GM23338 (cell line): ENCODE results near the gene TAS2R31. TPM values are rescaled to one million over a fixed set of nuclear protein-coding genes. Genes with fewer than 3 reads are reported as not detected.

Experiments
- ATAC-seq: fragments of 200-7000 bp; cut with Tn5 transposase; 3 replicates; pipeline ENCODE4 v1.9.1; 2020
- DNase-seq: peaks from one replicate; pipeline ENCODE4 v3.0.0-alpha.2; 2015; ENCODE audit warnings: low spot score
- H2AFZ ChIP-seq: fragments of 200-600 bp; sonication (generic); 2 replicates; pipeline ENCODE4 v1.8.0; 2016; ENCODE audit warnings: antibody characterized with exemption, mild to moderate bottlenecking, moderate library complexity
- H3F3A ChIP-seq: fragments of 200-600 bp; sonication (generic); replicated peaks from 2 replicates; pipeline ENCODE4 v1.8.0; 2017; ENCODE audit warnings: antibody characterized with exemption, mixed run types, low read depth
- H3K27ac ChIP-seq: fragments of 200-600 bp; sonication (generic); 2 replicates; pipeline ENCODE4 v1.6.1; 2016; ENCODE audit warnings: low read depth
- H3K27me3 ChIP-seq: fragments of 200-600 bp; sonication (generic); 2 replicates; pipeline ENCODE4 v1.8.0; 2016; ENCODE audit warnings: mild to moderate bottlenecking, mixed run types, moderate library complexity; ENCODE audit not compliant: insufficient read depth
- H3K36me3 ChIP-seq: fragments of 200-600 bp; sonication (generic); 2 replicates; pipeline ENCODE4 v1.8.0; 2016; ENCODE audit warnings: mild to moderate bottlenecking; ENCODE audit not compliant: insufficient read depth
- H3K4me1 ChIP-seq: fragments of 200-600 bp; sonication (generic); 2 replicates; pipeline ENCODE4 v1.8.0; 2016; ENCODE audit warnings: mild to moderate bottlenecking, moderate library complexity; ENCODE audit not compliant: insufficient read depth
- H3K4me2 ChIP-seq: fragments of 200-600 bp; sonication (generic); 2 replicates; pipeline ENCODE4 v1.7.1; 2017; ENCODE audit warnings: mixed run types
- H3K4me3 ChIP-seq: fragments of 200-600 bp; sonication (generic); 2 replicates; pipeline ENCODE4 v1.6.1; 2016; ENCODE audit warnings: mixed run types
- H3K79me2 ChIP-seq: fragments of 200-600 bp; sonication (generic); replicated peaks from 2 replicates; pipeline ENCODE4 v1.8.0; 2017; ENCODE audit warnings: mild to moderate bottlenecking; ENCODE audit not compliant: insufficient read depth
- H3K9me2 ChIP-seq: fragments of 200-600 bp; sonication (generic); 2 replicates; pipeline ENCODE4 v1.8.0; 2017; ENCODE audit not compliant: insufficient read depth
- H4K20me1 ChIP-seq: fragments of 200-600 bp; sonication (generic); replicated peaks from 2 replicates; pipeline ENCODE4 v1.8.0; 2017; ENCODE audit warnings: mild to moderate bottlenecking; ENCODE audit not compliant: insufficient read depth
- H3K27ac Mint-ChIP-seq: 2 replicates; pipeline ENCODE4 v1.8.0; 2020; ENCODE audit warnings: inconsistent platforms, mild to moderate bottlenecking, moderate library complexity, mixed read lengths
- H3K27me3 Mint-ChIP-seq: 3 replicates; pipeline ENCODE4 v1.8.0; 2022; ENCODE audit warnings: low read depth, mild to moderate bottlenecking, moderate library complexity, mixed read lengths, inconsistent platforms; ENCODE audit not compliant: insufficient read depth, poor library complexity
- H3K36me3 Mint-ChIP-seq: 3 replicates; pipeline ENCODE4 v1.8.0; 2021; ENCODE audit warnings: low read depth, mild to moderate bottlenecking, inconsistent platforms, moderate library complexity, mixed read lengths
- H3K4me1 Mint-ChIP-seq: 3 replicates; pipeline ENCODE4 v1.8.0; 2020; ENCODE audit warnings: mild to moderate bottlenecking, inconsistent platforms, mixed read lengths
- H3K4me3 Mint-ChIP-seq: 3 replicates; pipeline ENCODE4 v1.8.0; 2021; ENCODE audit warnings: moderate library complexity, mild to moderate bottlenecking, inconsistent platforms, mixed read lengths
- H3K9me3 Mint-ChIP-seq: 3 replicates; pipeline ENCODE4 v1.8.0; 2020; ENCODE audit warnings: moderate library complexity, mild to moderate bottlenecking, inconsistent platforms, mixed read lengths
- CREB1 ChIP-seq: fragments of 250-450 bp; sonication (Bioruptor Pico); IDR thresholded peaks from 2 replicates; pipeline ENCODE4 v1.5.0; 2020; ENCODE audit warnings: low read depth, mild to moderate bottlenecking, moderate library complexity
- POLR2AphosphoS5 ChIP-seq: IDR thresholded peaks from 2 replicates; pipeline ENCODE4 v1.6.1; 2016; ENCODE audit warnings: antibody characterized with exemption, low read depth
- polyA plus RNA-seq: library from polyadenylated mRNA; unstranded; fragments of >200 nt; fragmentation: Nextera tagmentation; extraction: Ambion mirVana; gene quantifications from 2 replicates; pipeline ENCODE4 v1.2.1, GENCODE V29; 2016
- total RNA-seq: library from RNA; depleted of rRNA; stranded (reverse); fragments of >200 nt; shearing (Covaris generic); gene quantifications from 2 replicates; pipeline ENCODE4 v1.2.3, GENCODE V29; 2014
- TF ChIP-seq, protein P1 (sequence below): fragments of 250-450 bp; sonication (Bioruptor Pico); IDR thresholded peaks from 2 replicates; pipeline ENCODE4 v1.5.0; 2020; ENCODE audit warnings: mild to moderate bottlenecking, moderate library complexity
- TF ChIP-seq, protein P2 (sequence below): IDR thresholded peaks from 2 replicates; pipeline ENCODE4 v1.6.1; 2016; ENCODE audit warnings: antibody characterized with exemption
- TF ChIP-seq, protein P3 (sequence below): IDR thresholded peaks from one replicate; pipeline ENCODE4 v1.6.1; 2018; ENCODE audit warnings: antibody characterized with exemption; ENCODE audit not compliant: unreplicated experiment

The TAS2R31 gene
- total and polyA plus RNA-seq, 2 experiments from 2014 or later = 12.9 TPM; not detected in 1

DNA sequence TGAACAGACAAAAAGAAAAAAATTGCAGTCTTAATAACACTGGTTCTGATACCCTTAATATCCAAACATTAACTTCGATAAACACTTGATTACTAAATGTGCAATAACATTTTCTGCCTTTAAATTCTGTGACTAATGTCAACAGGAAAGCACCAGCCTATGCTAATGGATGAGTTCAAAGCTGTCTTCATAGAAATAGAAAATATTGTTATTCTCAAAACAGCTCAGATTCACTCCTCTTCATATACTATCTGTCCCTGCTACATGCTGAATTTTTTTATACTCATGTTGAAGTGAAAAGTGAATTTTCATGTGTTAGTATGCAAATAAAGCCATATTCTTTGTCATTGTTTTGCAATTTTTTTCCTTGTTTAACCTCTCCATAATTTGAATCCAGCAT, 47.0 kb upstream of the TAS2R31 start (continued):
- TF ChIP-seq, protein P1, sequence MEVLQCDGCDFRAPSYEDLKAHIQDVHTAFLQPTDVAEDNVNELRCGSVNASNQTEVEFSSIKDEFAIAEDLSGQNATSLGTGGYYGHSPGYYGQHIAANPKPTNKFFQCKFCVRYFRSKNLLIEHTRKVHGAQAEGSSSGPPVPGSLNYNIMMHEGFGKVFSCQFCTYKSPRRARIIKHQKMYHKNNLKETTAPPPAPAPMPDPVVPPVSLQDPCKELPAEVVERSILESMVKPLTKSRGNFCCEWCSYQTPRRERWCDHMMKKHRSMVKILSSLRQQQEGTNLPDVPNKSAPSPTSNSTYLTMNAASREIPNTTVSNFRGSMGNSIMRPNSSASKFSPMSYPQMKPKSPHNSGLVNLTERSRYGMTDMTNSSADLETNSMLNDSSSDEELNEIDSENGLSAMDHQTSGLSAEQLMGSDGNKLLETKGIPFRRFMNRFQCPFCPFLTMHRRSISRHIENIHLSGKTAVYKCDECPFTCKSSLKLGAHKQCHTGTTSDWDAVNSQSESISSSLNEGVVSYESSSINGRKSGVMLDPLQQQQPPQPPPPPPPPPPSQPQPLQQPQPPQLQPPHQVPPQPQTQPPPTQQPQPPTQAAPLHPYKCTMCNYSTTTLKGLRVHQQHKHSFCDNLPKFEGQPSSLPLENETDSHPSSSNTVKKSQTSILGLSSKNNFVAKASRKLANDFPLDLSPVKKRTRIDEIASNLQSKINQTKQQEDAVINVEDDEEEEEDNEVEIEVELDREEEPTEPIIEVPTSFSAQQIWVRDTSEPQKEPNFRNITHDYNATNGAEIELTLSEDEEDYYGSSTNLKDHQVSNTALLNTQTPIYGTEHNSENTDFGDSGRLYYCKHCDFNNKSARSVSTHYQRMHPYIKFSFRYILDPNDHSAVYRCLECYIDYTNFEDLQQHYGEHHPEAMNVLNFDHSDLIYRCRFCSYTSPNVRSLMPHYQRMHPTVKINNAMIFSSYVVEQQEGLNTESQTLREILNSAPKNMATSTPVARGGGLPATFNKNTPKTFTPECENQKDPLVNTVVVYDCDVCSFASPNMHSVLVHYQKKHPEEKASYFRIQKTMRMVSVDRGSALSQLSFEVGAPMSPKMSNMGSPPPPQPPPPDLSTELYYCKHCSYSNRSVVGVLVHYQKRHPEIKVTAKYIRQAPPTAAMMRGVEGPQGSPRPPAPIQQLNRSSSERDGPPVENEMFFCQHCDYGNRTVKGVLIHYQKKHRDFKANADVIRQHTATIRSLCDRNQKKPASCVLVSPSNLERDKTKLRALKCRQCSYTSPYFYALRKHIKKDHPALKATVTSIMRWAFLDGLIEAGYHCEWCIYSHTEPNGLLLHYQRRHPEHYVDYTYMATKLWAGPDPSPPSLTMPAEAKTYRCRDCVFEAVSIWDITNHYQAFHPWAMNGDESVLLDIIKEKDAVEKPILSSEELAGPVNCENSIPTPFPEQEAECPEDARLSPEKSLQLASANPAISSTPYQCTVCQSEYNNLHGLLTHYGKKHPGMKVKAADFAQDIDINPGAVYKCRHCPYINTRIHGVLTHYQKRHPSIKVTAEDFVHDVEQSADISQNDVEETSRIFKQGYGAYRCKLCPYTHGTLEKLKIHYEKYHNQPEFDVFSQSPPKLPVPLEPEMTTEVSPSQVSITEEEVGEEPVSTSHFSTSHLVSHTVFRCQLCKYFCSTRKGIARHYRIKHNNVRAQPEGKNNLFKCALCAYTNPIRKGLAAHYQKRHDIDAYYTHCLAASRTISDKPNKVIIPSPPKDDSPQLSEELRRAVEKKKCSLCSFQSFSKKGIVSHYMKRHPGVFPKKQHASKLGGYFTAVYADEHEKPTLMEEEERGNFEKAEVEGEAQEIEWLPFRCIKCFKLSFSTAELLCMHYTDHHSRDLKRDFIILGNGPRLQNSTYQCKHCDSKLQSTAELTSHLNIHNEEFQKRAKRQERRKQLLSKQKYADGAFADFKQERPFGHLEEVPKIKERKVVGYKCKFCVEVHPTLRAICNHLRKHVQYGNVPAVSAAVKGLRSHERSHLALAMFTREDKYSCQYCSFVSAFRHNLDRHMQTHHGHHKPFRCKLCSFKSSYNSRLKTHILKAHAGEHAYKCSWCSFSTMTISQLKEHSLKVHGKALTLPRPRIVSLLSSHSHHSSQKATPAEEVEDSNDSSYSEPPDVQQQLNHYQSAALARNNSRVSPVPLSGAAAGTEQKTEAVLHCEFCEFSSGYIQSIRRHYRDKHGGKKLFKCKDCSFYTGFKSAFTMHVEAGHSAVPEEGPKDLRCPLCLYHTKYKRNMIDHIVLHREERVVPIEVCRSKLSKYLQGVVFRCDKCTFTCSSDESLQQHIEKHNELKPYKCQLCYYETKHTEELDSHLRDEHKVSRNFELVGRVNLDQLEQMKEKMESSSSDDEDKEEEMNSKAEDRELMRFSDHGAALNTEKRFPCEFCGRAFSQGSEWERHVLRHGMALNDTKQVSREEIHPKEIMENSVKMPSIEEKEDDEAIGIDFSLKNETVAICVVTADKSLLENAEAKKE = no peak
- TF ChIP-seq CREB1 (CRISPR knock-in tag) = no peak

DNA sequence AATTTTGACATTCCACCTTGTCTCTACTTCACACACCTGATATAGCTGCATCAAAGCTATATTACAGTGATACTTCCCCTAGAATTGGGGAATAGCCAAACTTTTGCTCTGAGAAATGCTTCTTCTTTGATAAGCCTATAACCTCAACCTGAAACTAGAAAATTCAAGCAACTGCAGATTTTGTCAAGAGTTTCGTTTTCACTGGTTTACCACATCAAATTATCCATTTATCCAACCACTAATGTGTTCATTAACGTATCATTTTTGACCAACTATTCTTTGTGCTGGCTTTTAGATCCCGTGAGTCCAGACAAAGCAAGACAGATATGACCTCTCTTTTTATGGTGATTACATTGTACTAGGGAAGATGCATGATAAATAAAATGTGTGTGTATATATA, 44.4 kb upstream of the TAS2R31 start:
- Mint-ChIP-seq H3K9me3 (peaks cover under 1% of the 10 kb centered on the region; the same call in 2 of the 3 replicates), H3K4me1 (peaks cover 15% of the 10 kb centered on the region; the same call in 2 of the 3 replicates), H3K4me3 (no peak overlapping the region), H3K36me3 (peaks cover under 1% of the 10 kb centered on the region; the same call in 1 of the 3 replicates), H3K27ac (no peak overlapping the region), H3K27me3 (no peaks in the 10 kb centered on the region)
- ATAC-seq (no peak), DNase-seq (no peak)
- H3K4me1 ChIP-seq = no peaks in the 10 kb centered on the region
- no peak overlapping the region for H3K4me3 ChIP-seq
- H3K27me3 ChIP-seq = no peaks in the 10 kb centered on the region
- H3F3A ChIP-seq = no peaks in the 10 kb centered on the region
- no peak overlapping the region for H3K4me2 ChIP-seq
- TF ChIP-seq, protein P2, sequence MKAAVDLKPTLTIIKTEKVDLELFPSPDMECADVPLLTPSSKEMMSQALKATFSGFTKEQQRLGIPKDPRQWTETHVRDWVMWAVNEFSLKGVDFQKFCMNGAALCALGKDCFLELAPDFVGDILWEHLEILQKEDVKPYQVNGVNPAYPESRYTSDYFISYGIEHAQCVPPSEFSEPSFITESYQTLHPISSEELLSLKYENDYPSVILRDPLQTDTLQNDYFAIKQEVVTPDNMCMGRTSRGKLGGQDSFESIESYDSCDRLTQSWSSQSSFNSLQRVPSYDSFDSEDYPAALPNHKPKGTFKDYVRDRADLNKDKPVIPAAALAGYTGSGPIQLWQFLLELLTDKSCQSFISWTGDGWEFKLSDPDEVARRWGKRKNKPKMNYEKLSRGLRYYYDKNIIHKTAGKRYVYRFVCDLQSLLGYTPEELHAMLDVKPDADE = no peak
- TF ChIP-seq POLR2AphosphoS5 = no peak
- TF ChIP-seq, protein P3, sequence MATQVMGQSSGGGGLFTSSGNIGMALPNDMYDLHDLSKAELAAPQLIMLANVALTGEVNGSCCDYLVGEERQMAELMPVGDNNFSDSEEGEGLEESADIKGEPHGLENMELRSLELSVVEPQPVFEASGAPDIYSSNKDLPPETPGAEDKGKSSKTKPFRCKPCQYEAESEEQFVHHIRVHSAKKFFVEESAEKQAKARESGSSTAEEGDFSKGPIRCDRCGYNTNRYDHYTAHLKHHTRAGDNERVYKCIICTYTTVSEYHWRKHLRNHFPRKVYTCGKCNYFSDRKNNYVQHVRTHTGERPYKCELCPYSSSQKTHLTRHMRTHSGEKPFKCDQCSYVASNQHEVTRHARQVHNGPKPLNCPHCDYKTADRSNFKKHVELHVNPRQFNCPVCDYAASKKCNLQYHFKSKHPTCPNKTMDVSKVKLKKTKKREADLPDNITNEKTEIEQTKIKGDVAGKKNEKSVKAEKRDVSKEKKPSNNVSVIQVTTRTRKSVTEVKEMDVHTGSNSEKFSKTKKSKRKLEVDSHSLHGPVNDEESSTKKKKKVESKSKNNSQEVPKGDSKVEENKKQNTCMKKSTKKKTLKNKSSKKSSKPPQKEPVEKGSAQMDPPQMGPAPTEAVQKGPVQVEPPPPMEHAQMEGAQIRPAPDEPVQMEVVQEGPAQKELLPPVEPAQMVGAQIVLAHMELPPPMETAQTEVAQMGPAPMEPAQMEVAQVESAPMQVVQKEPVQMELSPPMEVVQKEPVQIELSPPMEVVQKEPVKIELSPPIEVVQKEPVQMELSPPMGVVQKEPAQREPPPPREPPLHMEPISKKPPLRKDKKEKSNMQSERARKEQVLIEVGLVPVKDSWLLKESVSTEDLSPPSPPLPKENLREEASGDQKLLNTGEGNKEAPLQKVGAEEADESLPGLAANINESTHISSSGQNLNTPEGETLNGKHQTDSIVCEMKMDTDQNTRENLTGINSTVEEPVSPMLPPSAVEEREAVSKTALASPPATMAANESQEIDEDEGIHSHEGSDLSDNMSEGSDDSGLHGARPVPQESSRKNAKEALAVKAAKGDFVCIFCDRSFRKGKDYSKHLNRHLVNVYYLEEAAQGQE = no peak
- no peaks in the 10 kb centered on the region; the same call in 1 of the 2 replicates for H4K20me1 ChIP-seq
- no peaks in the 10 kb centered on the region for H3K9me2 ChIP-seq
- no peak overlapping the region for H3K27ac ChIP-seq
- no peak overlapping the region for H2AFZ ChIP-seq
- no peaks in the 10 kb centered on the region for H3K36me3 ChIP-seq
- no peaks in the 10 kb centered on the region for H3K79me2 ChIP-seq
